Loucy (cell line): ENCODE results near the gene SAMHD1.

Experiments
- CTCF ChIP-seq: fragments of 200-600 bp; sonication (generic); conservative IDR thresholded peaks from 2 replicates; pipeline ENCODE4 v1.5.1; 2014; ENCODE audit warnings: mild to moderate bottlenecking, antibody characterized with exemption, low read length
- EZH2phosphoT487 ChIP-seq: fragments of 200-600 bp; IDR thresholded peaks from 2 replicates; pipeline ENCODE4 v1.6.1; 2018; ENCODE audit warnings: antibody characterized with exemption, mild to moderate bottlenecking, moderate library complexity, borderline replicate concordance

GRCh38 chr20:36859700-36860330, 91.7 kb downstream of the SAMHD1 start:
- TF ChIP-seq EZH2phosphoT487 (no peak), CTCF (no peak)
